H1 (cell line): ENCODE measurements around the gene SLC25A5. TPM values are rescaled to one million over a fixed set of nuclear protein-coding genes. Genes with fewer than 3 reads are reported as not detected.
A peak's percentile ranks its signal among the peaks of the same experiment; 100 is the strongest.

Experiments used
- CTCF ChIA-PET: fragments of 300-600 bp; sonication (Branson Sonifier 250); formaldehyde crosslinking; loops from one replicate; lab custom pipeline; 2021; ENCODE audit not compliant: partially characterized antibody; lab: Charles Lee
- POLR2A ChIA-PET: fragments of 300-600 bp; sonication (Branson Sonifier 250); formaldehyde crosslinking; loops from one replicate; lab custom pipeline; 2021; ENCODE audit warnings: inconsistent platforms; ENCODE audit not compliant: partially characterized antibody; lab: Charles Lee
- DNase-seq, 2 experiments: peaks; one replicate each; pipeline versions ENCODE4 v3.0.0 to v3.0.0-alpha.2; 2010 to 2022; ENCODE audit warnings: low spot score in 2 of 2, low read depth in 1 of 2, mixed read lengths in 1 of 2
- FAIRE-seq: peaks from 2 replicates; lab custom pipeline; 2011; peaks lifted over from hg19 to GRCh38; lab: Jason Lieb, UNC
- H2AFZ ChIP-seq: 2 replicates; pipeline ENCODE4 v1.8.1; 2012; ENCODE audit warnings: low read length, inconsistent platforms
- H2AK5ac ChIP-seq: 2 replicates; pipeline ENCODE4 v1.6.1; 2013; ENCODE audit warnings: low read depth, low read length
- H2BK120ac ChIP-seq: replicated peaks from 2 replicates; pipeline ENCODE3; 2013; ENCODE audit warnings: low read depth, low read length, inconsistent platforms
- H2BK12ac ChIP-seq: 2 replicates; pipeline ENCODE4 v1.6.1; 2013; ENCODE audit warnings: low read depth, low read length
- H2BK15ac ChIP-seq: 2 replicates; pipeline ENCODE4 v1.6.1; 2013; ENCODE audit warnings: low read length
- H2BK20ac ChIP-seq: 2 replicates; pipeline ENCODE4 v1.6.1; 2013; ENCODE audit warnings: low read length
- H2BK5ac ChIP-seq: 2 replicates; pipeline ENCODE4 v1.6.1; 2013; ENCODE audit warnings: low read depth, low read length
- H3K14ac ChIP-seq: 2 replicates; pipeline ENCODE4 v1.6.1; 2013; ENCODE audit warnings: inconsistent platforms; ENCODE audit not compliant: insufficient read length
- H3K18ac ChIP-seq: 2 replicates; pipeline ENCODE4 v1.6.1; 2013; ENCODE audit warnings: low read length; ENCODE audit errors: extremely low read depth
- H3K23ac ChIP-seq: 2 replicates; pipeline ENCODE4 v1.6.1; 2013; ENCODE audit warnings: inconsistent platforms; ENCODE audit not compliant: insufficient read length
- H3K23me2 ChIP-seq: 2 replicates; pipeline ENCODE4 v1.6.1; 2013; ENCODE audit warnings: low read depth, low read length
- H3K27ac ChIP-seq: 2 replicates; pipeline ENCODE4 v1.6.1; 2011; ENCODE audit warnings: low read depth, low read length, inconsistent platforms
- H3K27me3 ChIP-seq, 4 experiments: replicated peaks in 1 of 4; 1 replicate in 1 of 4; 2 replicates in 3 of 4; pipeline versions ENCODE4 v1.6.1 to v1.8.1; 2011 to 2013; ENCODE audit warnings: low read length in 3 of 4, mild to moderate bottlenecking in 3 of 4, inconsistent platforms in 2 of 4, mixed read lengths in 2 of 4, moderate library complexity in 1 of 4; ENCODE audit not compliant: control insufficient read depth in 3 of 4, insufficient read depth in 3 of 4; ENCODE audit errors: extremely low read depth in 1 of 4
- H3K36me3 ChIP-seq, 4 experiments: 2 replicates each; pipeline versions ENCODE4 v1.6.1 to v1.8.1; 2011 to 2013; ENCODE audit warnings: mild to moderate bottlenecking in 4 of 4, low read length in 3 of 4, moderate library complexity in 2 of 4, control low read depth in 1 of 4, inconsistent platforms in 1 of 4; ENCODE audit not compliant: insufficient read depth in 4 of 4, control insufficient read depth in 2 of 4
- H3K4ac ChIP-seq: replicated peaks from 2 replicates; pipeline ENCODE3; 2013; ENCODE audit warnings: low read length, low read depth, mixed read lengths, inconsistent platforms; ENCODE audit not compliant: insufficient read length
- H3K4me1 ChIP-seq, 4 experiments: replicated peaks in 1 of 4; 1 replicate in 1 of 4; 2 replicates in 3 of 4; pipeline versions ENCODE4 v1.6.1 to v1.8.1; 2011 to 2013; ENCODE audit warnings: low read length in 3 of 4, inconsistent platforms in 2 of 4, mixed read lengths in 1 of 4; ENCODE audit not compliant: insufficient read depth in 4 of 4, control insufficient read depth in 3 of 4
- H3K4me2 ChIP-seq, 2 experiments: 2 replicates each; pipeline versions ENCODE4 v1.6.1 to v1.8.1; 2011 to 2013; ENCODE audit warnings: low read depth in 2 of 2, low read length in 2 of 2, control low read depth in 1 of 2, inconsistent platforms in 1 of 2, mild to moderate bottlenecking in 1 of 2; ENCODE audit not compliant: insufficient read depth in 1 of 2
- H3K4me3 ChIP-seq, 4 experiments: fragments of 200-600, 300-600 bp in 1 of 4; sonication (generic), shearing (Covaris generic), sonication (Bioruptor Twin) in 1 of 4; 2 replicates each; pipeline versions ENCODE4 v1.5.1 to v1.8.1; 2011 to 2016; ENCODE audit warnings: low read length in 4 of 4, low read depth in 3 of 4, control low read depth in 2 of 4, inconsistent platforms in 2 of 4, mild to moderate bottlenecking in 2 of 4, mixed read lengths in 1 of 4, moderate library complexity in 1 of 4; ENCODE audit not compliant: insufficient read depth in 2 of 4; ENCODE audit errors: extremely low read depth in 1 of 4
- H3K56ac ChIP-seq: replicated peaks from 2 replicates; pipeline ENCODE3; 2013; ENCODE audit warnings: low read depth, mild to moderate bottlenecking, mixed read lengths, low read length, inconsistent platforms; ENCODE audit not compliant: insufficient read length
- H3K79me1 ChIP-seq: 2 replicates; pipeline ENCODE4 v1.6.1; 2013; ENCODE audit warnings: low read depth, low read length, control low read depth
- H3K79me2 ChIP-seq, 2 experiments: 2 replicates each; pipeline versions ENCODE4 v1.6.1 to v1.8.1; 2012 to 2013; ENCODE audit warnings: low read length in 2 of 2, mild to moderate bottlenecking in 2 of 2, inconsistent platforms in 1 of 2; ENCODE audit not compliant: insufficient read depth in 2 of 2, control insufficient read depth in 1 of 2
- H3K9ac ChIP-seq, 4 experiments: replicated peaks in 1 of 4; 1 replicate in 1 of 4; 2 replicates in 3 of 4; pipeline versions ENCODE4 v1.6.1 to v1.8.1; 2011 to 2013; ENCODE audit warnings: low read depth in 3 of 4, low read length in 3 of 4, control low read depth in 2 of 4, mild to moderate bottlenecking in 2 of 4, moderate library complexity in 2 of 4, inconsistent platforms in 1 of 4; ENCODE audit errors: extremely low read depth in 1 of 4
- H3K9me3 ChIP-seq, 2 experiments: 2 replicates each; pipeline versions ENCODE4 v1.6.1 to v1.8.1; 2012 to 2013; ENCODE audit warnings: mild to moderate bottlenecking in 2 of 2, moderate library complexity in 2 of 2, control low read depth in 1 of 2, inconsistent platforms in 1 of 2, low read depth in 1 of 2, low read length in 1 of 2, mixed read lengths in 1 of 2; ENCODE audit not compliant: insufficient read depth in 2 of 2
- H4K20me1 ChIP-seq, 2 experiments: replicated peaks in 1 of 2; 2 replicates each; pipeline versions ENCODE3 to v1.8.1; 2011 to 2013; ENCODE audit warnings: inconsistent platforms in 2 of 2, low read length in 2 of 2, mild to moderate bottlenecking in 1 of 2; ENCODE audit not compliant: insufficient read depth in 2 of 2, control insufficient read depth in 1 of 2
- H4K5ac ChIP-seq: 2 replicates; pipeline ENCODE4 v1.6.1; 2013; ENCODE audit warnings: low read length, low read depth, mixed read lengths, inconsistent platforms; ENCODE audit not compliant: insufficient read length
- H4K8ac ChIP-seq: 2 replicates; pipeline ENCODE4 v1.8.0; 2013; ENCODE audit warnings: mild to moderate bottlenecking, moderate library complexity, low read length, inconsistent platforms; ENCODE audit not compliant: insufficient read depth; ENCODE audit errors: extremely low read depth
- H4K91ac ChIP-seq: replicated peaks from 2 replicates; pipeline ENCODE3; 2013; ENCODE audit warnings: low read length, mixed read lengths, inconsistent platforms; ENCODE audit not compliant: insufficient read length
- BCL11A ChIP-seq, 2 experiments: IDR thresholded peaks; one replicate each; pipeline ENCODE4 v1.6.1; 2011; ENCODE audit warnings: low read depth in 2 of 2, low read length in 2 of 2, mild to moderate bottlenecking in 2 of 2
- CTBP2 ChIP-seq: IDR thresholded peaks from 2 replicates; pipeline ENCODE4 v1.7.0; 2011; ENCODE audit warnings: borderline replicate concordance, mild to moderate bottlenecking, moderate library complexity, mixed read lengths, low read length; ENCODE audit not compliant: insufficient read depth, insufficient read length
- POLR2A ChIP-seq, 2 experiments: IDR thresholded peaks; 1 replicate in 1 of 2; 2 replicates in 1 of 2; pipeline ENCODE4 v1.6.1; 2011; ENCODE audit warnings: low read depth in 2 of 2, low read length in 2 of 2, mild to moderate bottlenecking in 2 of 2; ENCODE audit errors: control extremely low read depth in 1 of 2
- POLR2AphosphoS5 ChIP-seq: IDR thresholded peaks from 2 replicates; pipeline ENCODE4 v1.6.1; 2011; ENCODE audit warnings: low read depth, low read length
- RXRA ChIP-seq: IDR thresholded peaks from 2 replicates; pipeline ENCODE4 v1.6.1; 2011; ENCODE audit warnings: low read depth, mild to moderate bottlenecking, low read length, moderate library complexity; ENCODE audit not compliant: insufficient read depth
- TAF7 ChIP-seq: optimal IDR thresholded peaks from 2 replicates; pipeline ENCODE3; 2011; ENCODE audit warnings: low read depth, mild to moderate bottlenecking, inconsistent platforms, low read length, moderate library complexity, borderline replicate concordance
- YY1 ChIP-seq: IDR thresholded peaks from 2 replicates; pipeline ENCODE4 v1.6.1; 2011; ENCODE audit warnings: low read depth, mild to moderate bottlenecking, low read length
- ZNF274 ChIP-seq: IDR thresholded peaks from 2 replicates; pipeline ENCODE4 v1.7.0; 2012; ENCODE audit warnings: low read length, borderline replicate concordance; ENCODE audit errors: extremely low read depth
- WGBS, 2 experiments: shearing (Covaris generic) in 1 of 2; methylation state at CpG; one replicate each; pipeline versions ENCODE4 v1.1.6 to v1.1.7; 2013 to 2015; ENCODE audit warnings: low lambda C conversion rate in 2 of 2, mixed read lengths in 2 of 2, inconsistent platforms in 1 of 2, low coverage in 1 of 2, missing lambda C conversion rate in 1 of 2; ENCODE audit not compliant: insufficient replicate concordance in 2 of 2, insufficient coverage in 1 of 2, insufficient read length in 1 of 2; ENCODE audit errors: extremely low coverage in 1 of 2, missing lambda C conversion rate in 1 of 2; 5-methylcytosine and 5-hydroxymethylcytosine counted together
- long read RNA-seq, 2 experiments: library from RNA in 1 of 2; library from capped mRNA in 1 of 2; stranded (forward); transcript quantifications; one replicate each; pipeline ENCODE4 v2.0.0, GENCODE V29; 2021; ENCODE audit warnings: inconsistent platforms in 1 of 2
- polyA minus RNA-seq, 3 experiments: library from RNA; depleted of rRNA, polyadenylated mRNA; stranded (reverse); fragments of >200 nt; gene quantifications; 1 replicate in 2 of 3; 2 replicates in 1 of 3; pipeline ENCODE4 v1.2.3, GENCODE V29; 2011
- polyA plus RNA-seq, 7 experiments: library from polyadenylated mRNA; depleted of rRNA in 3 of 7; stranded (reverse) in 5 of 7; unstranded in 2 of 7; fragments of >200 nt in 5 of 7; fragments of 200-250 nt in 2 of 7; gene quantifications; 1 replicate in 5 of 7; 2 replicates in 1 of 7; 4 replicates in 1 of 7; pipeline versions ENCODE4 v1.2.1 to v1.2.3, GENCODE V29; 2011 to 2013; ENCODE audit warnings: missing spikeins in 2 of 7, mixed read lengths in 2 of 7
- total RNA-seq: library from RNA; stranded (reverse); fragmentation: NEBNext Ultra II Directional; extraction: Animal tissue kit (Norgen Biotek cat#: 25700); gene quantifications from 2 replicates; pipeline ENCODE4 v1.2.1, GENCODE V29; 2021

Gene SLC25A5
- total RNA-seq (512 and 520 TPM in 2 replicates), polyA plus RNA-seq (2011; rRNA removed) (727 and 851 TPM in 2 replicates), polyA minus RNA-seq (2011; rRNA and poly(A)+ RNA removed) (456 and 489 TPM in 2 replicates)
- polyA plus RNA-seq (2011; cell fraction: cytosol; rRNA removed): 793 TPM
- 452 TPM for polyA plus RNA-seq (2011; cell fraction: nucleus; rRNA removed)
- polyA plus RNA-seq (2012, experiment 1 of 2): 569 to 644 TPM (median 621 TPM) in 4 replicates
- 389 TPM for polyA plus RNA-seq (2012, experiment 2 of 2)
- polyA plus RNA-seq (2013, experiment 1 of 2): 413 TPM
- polyA plus RNA-seq (2013, experiment 2 of 2): 398 TPM
- 258 TPM for polyA minus RNA-seq (2011; cell fraction: cytosol; rRNA and poly(A)+ RNA removed)
- polyA minus RNA-seq (2011; cell fraction: nucleus; rRNA and poly(A)+ RNA removed): 152 TPM
- long read RNA-seq, experiment 1, transcript SLC25A5-201 (4 exons, 1,274 nt): major isoform, 703 of 886 reads
- long read RNA-seq, experiment 1, transcript SLC25A5-203 (2 exons, 433 nt): minor isoform, 36 of 886 reads
- long read RNA-seq, experiment 1, partial matches to known transcripts: 138 of 886 reads
- long read RNA-seq, experiment 1, other reads (novel, unspliced or antisense): 9 of 886 reads
- long read RNA-seq, experiment 2, transcript SLC25A5-201 (4 exons, 1,274 nt): major isoform, 723 of 819 reads
- long read RNA-seq, experiment 2, partial matches to known transcripts: 80 of 819 reads
- long read RNA-seq, experiment 2, other reads (novel, unspliced or antisense): 16 of 819 reads

- WGBS, 2 experiments: 56% methylated on average over 5 of the region's 46 CpGs; no CpG with 5 or more reads in 1 of the 2 experiments
- Histone ChIP-seq H2BK5ac (peak within 1 kb of the TSS; percentile 87; the same call in 1 of the 2 replicates), H4K20me1 (peaks cover 2 to 7% of the 10 kb centered on the region in 2 experiments), H3K4ac (peak within 1 kb of the TSS; percentile 38), H3K56ac (peak within 1 kb of the TSS; percentile 1), H3K9ac (peak within 1 kb of the TSS; percentile 72 to 87 (median 82)), H3K18ac (peak within 1 kb of the TSS; percentile 87), H3K79me2 (peaks cover 0 to 6% of the 10 kb centered on the region in 2 experiments; a peak in 2 of 4 replicates), H2BK12ac (no peak within 1 kb of the TSS), H3K4me3 (peak within 1 kb of the TSS; percentile 79 to 99 (median 90)), H3K23ac (no peak within 1 kb of the TSS), H4K5ac (peak within 1 kb of the TSS; percentile 86), H2AK5ac (no peak within 1 kb of the TSS), H3K4me1 (peaks cover 0 to 12% (median 0%) of the 10 kb centered on the region in 4 experiments; a peak in 2 of 7 replicates), H3K23me2 (no peaks in the 10 kb centered on the region; the same call in 1 of the 2 replicates), H3K79me1 (no peaks in the 10 kb centered on the region), H4K8ac (peak within 1 kb of the TSS; percentile 68; the same call in 1 of the 2 replicates), H2BK15ac (no peak within 1 kb of the TSS), H3K27me3 (no peaks in the 10 kb centered on the region), H3K4me2 (peak within 1 kb of the TSS; percentile 71 to 88), H3K14ac (no peak within 1 kb of the TSS), H3K9me3 (no peaks in the 10 kb centered on the region), H2BK20ac (no peak within 1 kb of the TSS), H3K36me3 (peaks cover 0 to 19% (median 12%) of the 10 kb centered on the region in 4 experiments; a peak in 6 of 8 replicates), H2BK120ac (no peak within 1 kb of the TSS), H4K91ac (no peak within 1 kb of the TSS), H2AFZ (no peak within 1 kb of the TSS), H3K27ac (peak within 1 kb of the TSS; percentile 70)
- peak; percentile 58 to 82 for DNase-seq
- ChIA-PET CTCF (interaction anchor here (1.4 to 4.4 kb wide), 3 partner anchors 10 to 26 kb away, joined by 5 to 28 read pairs (median 13); no protein-coding TSS in a partner anchor), POLR2A (interaction anchor here (0.7 to 1.5 kb wide), 6 partner anchors 10 to 290 kb away, joined by 3 to 6 read pairs (median 5); partner anchors contain the start of genes PGRMC1 and SOWAHD)
- FAIRE-seq: no peak
- TF ChIP-seq CTBP2 (no peak), ZNF274 (no peak), BCL11A (IDR thresholded peaks at IDR 0.05; ENCODE audit: low read depth in 2 of 2, low read length in 2 of 2) (no peak), TAF7 (peak; percentile 40), YY1 (peak; percentile 72), RXRA (no peak), POLR2AphosphoS5 (peak; percentile 84; the same call in 1 of the 2 replicates), POLR2A (IDR thresholded peaks at IDR 0.05; ENCODE audit: control extremely low read depth in 1 of 2, low read depth in 2 of 2, low read length in 2 of 2) (peak in 1 of 2 experiments; percentile 77; a peak in 2 of 3 replicates)
These were observed at the start of gene SLC25A5 for GRCh38 chrX:119467842-119468550. SLC25A5 (plus strand) TSS chrX:119468444; CDS start chrX:119468516, 72 bp downstream.
